Bronchial epithelial cell (primary cell): ENCODE measurements around the gene NDUFB8. TPM values are rescaled to one million over a fixed set of nuclear protein-coding genes. Genes with fewer than 3 reads are reported as not detected.

ENCODE experiments used
- DNase-seq: peaks from one replicate; pipeline ENCODE4 v3.0.0-alpha.2; 2010; ENCODE audit warnings: low read depth
- FAIRE-seq: peaks from 2 replicates; lab custom pipeline; 2011; peaks lifted over from hg19 to GRCh38; lab: Jason Lieb, UNC
- H3K27me3 ChIP-seq: 2 replicates; pipeline ENCODE4 v1.5.1; 2011; ENCODE audit warnings: low read length; ENCODE audit not compliant: control insufficient read depth, insufficient read depth
- H3K36me3 ChIP-seq: 2 replicates; pipeline ENCODE4 v1.5.1; 2011; ENCODE audit warnings: low read length; ENCODE audit not compliant: control insufficient read depth, insufficient read depth
- H3K4me3 ChIP-seq: 2 replicates; pipeline ENCODE4 v1.5.1; 2011; ENCODE audit warnings: mild to moderate bottlenecking, low read depth, low read length, control low read depth
- total RNA-seq: library from RNA; depleted of rRNA; stranded (reverse); fragments of >200 nt; gene quantifications from 2 replicates; pipeline ENCODE4 v1.2.1, GENCODE V29; 2014
- TF ChIP-seq, protein P1 (sequence below): IDR thresholded peaks from 2 replicates; pipeline ENCODE4 v1.5.1; 2011; ENCODE audit warnings: mild to moderate bottlenecking, moderate library complexity, low read length, control low read depth, inconsistent platforms; ENCODE audit not compliant: insufficient read depth, severe bottlenecking

NDUFB8 gene
- total RNA-seq, 1 donor from 2014 or later = 134 TPM

GRCh38 chr10:100519311-100520051 lies 10.2 kb downstream of the NDUFB8 start, which contains the start of gene SEC31B:
Gene SEC31B (minus strand): TSS chr10:100519861. CDS start chr10:100516952, 2,909 bp downstream.
- TF ChIP-seq, protein P1, sequence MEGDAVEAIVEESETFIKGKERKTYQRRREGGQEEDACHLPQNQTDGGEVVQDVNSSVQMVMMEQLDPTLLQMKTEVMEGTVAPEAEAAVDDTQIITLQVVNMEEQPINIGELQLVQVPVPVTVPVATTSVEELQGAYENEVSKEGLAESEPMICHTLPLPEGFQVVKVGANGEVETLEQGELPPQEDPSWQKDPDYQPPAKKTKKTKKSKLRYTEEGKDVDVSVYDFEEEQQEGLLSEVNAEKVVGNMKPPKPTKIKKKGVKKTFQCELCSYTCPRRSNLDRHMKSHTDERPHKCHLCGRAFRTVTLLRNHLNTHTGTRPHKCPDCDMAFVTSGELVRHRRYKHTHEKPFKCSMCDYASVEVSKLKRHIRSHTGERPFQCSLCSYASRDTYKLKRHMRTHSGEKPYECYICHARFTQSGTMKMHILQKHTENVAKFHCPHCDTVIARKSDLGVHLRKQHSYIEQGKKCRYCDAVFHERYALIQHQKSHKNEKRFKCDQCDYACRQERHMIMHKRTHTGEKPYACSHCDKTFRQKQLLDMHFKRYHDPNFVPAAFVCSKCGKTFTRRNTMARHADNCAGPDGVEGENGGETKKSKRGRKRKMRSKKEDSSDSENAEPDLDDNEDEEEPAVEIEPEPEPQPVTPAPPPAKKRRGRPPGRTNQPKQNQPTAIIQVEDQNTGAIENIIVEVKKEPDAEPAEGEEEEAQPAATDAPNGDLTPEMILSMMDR = peak; percentile 6
- FAIRE-seq (no peak), DNase-seq (no peak)
- Histone ChIP-seq H3K4me3 (peak within 1 kb of the TSS; percentile 22), H3K27me3 (no peaks in the 10 kb centered on the region), H3K36me3 (peaks cover 3% of the 10 kb centered on the region)

DNA sequence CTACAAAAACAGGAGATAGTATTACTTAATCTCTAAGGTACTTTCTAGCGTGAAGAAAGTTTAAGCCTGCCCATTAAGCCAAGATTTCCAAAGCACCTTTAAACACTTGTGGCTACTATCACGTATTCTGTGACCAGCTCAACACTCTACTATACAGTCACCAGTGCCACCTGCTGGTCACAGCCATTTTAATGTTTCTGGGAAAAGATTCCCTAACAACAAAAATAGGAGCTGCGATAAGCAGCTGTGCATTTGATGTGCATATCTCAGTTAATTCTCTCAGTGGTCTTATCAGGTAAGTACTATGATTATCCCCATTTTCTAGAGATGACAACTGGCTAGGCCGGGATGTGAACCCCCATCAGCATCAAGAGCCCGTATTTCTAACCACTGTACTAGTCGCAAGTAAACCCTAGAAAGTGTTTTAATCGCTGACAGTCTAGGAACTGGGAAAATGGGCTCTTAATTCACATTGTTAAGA lies 10.9 kb downstream of the NDUFB8 start:
- FAIRE-seq (no peak), DNase-seq (peak; percentile 74)
- TF ChIP-seq, protein P1 = peak; percentile 61
- H3K4me3 ChIP-seq = no peak overlapping the region
- no peaks in the 10 kb centered on the region for H3K27me3 ChIP-seq
- no peaks in the 10 kb centered on the region for H3K36me3 ChIP-seq

GRCh38 chr10:100516847-100517246 lies 12.8 kb downstream of the NDUFB8 start:
- TF ChIP-seq, protein P1 = no peak
- no peak overlapping the region for H3K4me3 ChIP-seq
- H3K27me3 ChIP-seq = no peaks in the 10 kb centered on the region
- FAIRE-seq = no peak
- no peaks in the 10 kb centered on the region for H3K36me3 ChIP-seq
- no peak for DNase-seq

- DNase-seq (no peak), FAIRE-seq (no peak)
- H3K27me3 ChIP-seq = no peaks in the 10 kb centered on the region
- TF ChIP-seq, protein P1 = no peak
- no peaks in the 10 kb centered on the region for H3K36me3 ChIP-seq
- H3K4me3 ChIP-seq = no peak overlapping the region
These were observed 14.1 kb downstream of the NDUFB8 start for GRCh38 chr10:100515612-100516011.

GRCh38 chr10:100510533-100511308 lies 18.9 kb downstream of the NDUFB8 start:
- Histone ChIP-seq H3K27me3 (no peaks in the 10 kb centered on the region), H3K36me3 (peaks cover 1% of the 10 kb centered on the region), H3K4me3 (no peak overlapping the region)
- DNase-seq (peak; percentile 55), FAIRE-seq (peak; percentile 83)
- TF ChIP-seq, protein P1 = no peak
